ENCODE measurements around the gene AATF. TPM values are rescaled to one million over a fixed set of nuclear protein-coding genes. Genes with fewer than 3 reads are reported as not detected.

AATF gene
- total and polyA plus RNA-seq, 2 of the 8 experiments (the other 6 are each of a cell fraction or from before 2014, with no cell fraction given), result 20.1 to 62.8 TPM

GRCh38 chr17:37067555-37068111, 118.9 kb downstream of the AATF start (continued):
- TF ChIP-seq CHD7 (IDR thresholded peaks at IDR 0.05; ENCODE audit: insufficient replicate concordance, low read length) (no peak), E2F6 (IDR thresholded peaks at IDR 0.05) (peak; percentile 41; the same call in 1 of the 2 replicates), POU5F1 (IDR thresholded peaks at IDR 0.05; ENCODE audit: low read depth, low read length) (no peak), JUND (IDR thresholded peaks at IDR 0.05; ENCODE audit: low read length) (no peak), MAFK (IDR thresholded peaks at IDR 0.05; ENCODE audit: low read depth, low read length) (0 out of 2 replicates have a peak, but pooled peaks have one; percentile 19), RBBP5 (IDR thresholded peaks at IDR 0.05; ENCODE audit: borderline replicate concordance, low read depth, low read length) (no peak), RXRA (IDR thresholded peaks at IDR 0.05; ENCODE audit: insufficient read depth, low read depth, low read length) (no peak), MAX (IDR thresholded peaks at IDR 0.05) (0 out of 2 replicates have a peak, but pooled peaks have one; percentile 24), BACH1 (IDR thresholded peaks at IDR 0.05; ENCODE audit: low read length) (0 out of 2 replicates have a peak, but pooled peaks have one; percentile 64), CREB1 (IDR thresholded peaks at IDR 0.05) (no peak)

All from H1 (cell line).